NT2/D1 (cell line): ENCODE results near the gene LPAR1.

Experiments used
- DNase-seq: peaks from one replicate; pipeline ENCODE4 v3.0.0-alpha.2; 2011; ENCODE audit warnings: low read depth, low spot score
- H3K27me3 ChIP-seq: 2 replicates; pipeline ENCODE4 v1.6.0; 2011; ENCODE audit warnings: mild to moderate bottlenecking; ENCODE audit not compliant: insufficient read length, insufficient read depth
- H3K36me3 ChIP-seq: 2 replicates; pipeline ENCODE4 v1.6.1; 2011; ENCODE audit warnings: mild to moderate bottlenecking, low read length, mixed read lengths; ENCODE audit not compliant: insufficient read depth, insufficient read length
- H3K4me1 ChIP-seq: 2 replicates; pipeline ENCODE4 v1.5.1; 2011; ENCODE audit not compliant: insufficient read depth, insufficient read length
- H3K4me3 ChIP-seq: 2 replicates; pipeline ENCODE4 v1.5.1; 2011; ENCODE audit warnings: low read depth; ENCODE audit not compliant: insufficient read length
- H3K9ac ChIP-seq: 2 replicates; pipeline ENCODE4 v1.6.0; 2011; ENCODE audit warnings: low read depth; ENCODE audit not compliant: insufficient read length
- H3K9me3 ChIP-seq: 2 replicates; pipeline ENCODE4 v1.5.1; 2011; ENCODE audit warnings: mild to moderate bottlenecking, low read length; ENCODE audit not compliant: insufficient read depth
- SUZ12 ChIP-seq: IDR thresholded peaks from 2 replicates; pipeline ENCODE4 v1.6.1; 2011; ENCODE audit not compliant: insufficient read length, insufficient read depth; ENCODE audit errors: extremely low read depth
- YY1 ChIP-seq: IDR thresholded peaks from 2 replicates; pipeline ENCODE4 v1.6.1; 2011; ENCODE audit not compliant: insufficient read length, insufficient read depth
- ZNF274 ChIP-seq: IDR thresholded peaks from 2 replicates; pipeline ENCODE4 v1.6.1; 2011; ENCODE audit warnings: mild to moderate bottlenecking, low read depth, low read length

The LPAR1 gene

DNA sequence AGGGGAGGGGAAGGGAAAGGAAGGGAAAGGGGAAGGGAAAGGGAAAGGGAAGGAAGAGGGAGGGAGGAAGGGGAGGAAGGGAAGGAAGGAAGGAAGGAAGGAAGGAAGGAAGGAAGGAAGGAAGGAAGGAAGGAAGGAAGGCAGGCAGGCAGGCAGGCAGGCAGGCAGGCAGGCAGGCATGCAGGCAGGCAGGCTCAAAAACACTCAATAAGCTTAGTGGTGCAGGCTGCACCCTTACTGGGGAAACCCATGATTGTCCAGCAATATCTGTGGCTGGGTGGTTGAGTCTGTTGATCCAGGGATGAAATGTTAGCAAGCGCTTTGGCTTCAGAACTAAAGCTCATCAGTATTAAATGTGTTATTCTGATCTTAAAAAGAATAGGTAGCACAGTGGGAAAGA lies 145.6 kb downstream of the LPAR1 start:
- TF ChIP-seq YY1, result no peak
- no peak for TF ChIP-seq ZNF274
- TF ChIP-seq SUZ12, result no peak
- Histone ChIP-seq H3K27me3 (no peaks in the 10 kb centered on the region), H3K9ac (no peak overlapping the region), H3K9me3 (peaks cover 5% of the 10 kb centered on the region; the same call in 1 of the 2 replicates), H3K36me3 (no peaks in the 10 kb centered on the region), H3K4me1 (no peaks in the 10 kb centered on the region), H3K4me3 (no peak overlapping the region)
- DNase-seq, result no peak

DNA sequence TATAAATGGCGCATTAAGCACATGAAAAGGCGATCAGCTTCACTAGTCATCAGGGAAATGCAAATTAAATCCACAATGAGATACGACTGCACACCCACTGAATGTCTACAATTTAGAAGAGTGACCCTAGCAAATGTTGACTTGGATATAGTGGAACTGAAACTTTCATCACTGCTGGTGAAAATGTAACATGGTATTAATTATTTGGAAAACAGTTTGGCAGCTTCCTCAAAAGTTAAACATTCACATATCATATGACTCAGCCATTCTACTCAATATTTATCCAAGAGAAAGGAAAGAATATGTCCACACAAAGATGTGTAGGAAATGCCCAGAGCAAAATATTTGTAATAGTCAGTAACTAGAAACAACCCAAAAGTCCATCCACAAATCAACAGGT lies 146.5 kb downstream of the LPAR1 start:
- H3K4me1 ChIP-seq, result no peaks in the 10 kb centered on the region
- no peaks in the 10 kb centered on the region for H3K36me3 ChIP-seq
- no peaks in the 10 kb centered on the region for H3K9me3 ChIP-seq
- H3K9ac ChIP-seq, result no peak overlapping the region
- TF ChIP-seq SUZ12, result no peak
- TF ChIP-seq YY1, result no peak
- no peak for TF ChIP-seq ZNF274
- no peaks in the 10 kb centered on the region for H3K27me3 ChIP-seq
- no peak overlapping the region for H3K4me3 ChIP-seq
- DNase-seq, result no peak

DNA sequence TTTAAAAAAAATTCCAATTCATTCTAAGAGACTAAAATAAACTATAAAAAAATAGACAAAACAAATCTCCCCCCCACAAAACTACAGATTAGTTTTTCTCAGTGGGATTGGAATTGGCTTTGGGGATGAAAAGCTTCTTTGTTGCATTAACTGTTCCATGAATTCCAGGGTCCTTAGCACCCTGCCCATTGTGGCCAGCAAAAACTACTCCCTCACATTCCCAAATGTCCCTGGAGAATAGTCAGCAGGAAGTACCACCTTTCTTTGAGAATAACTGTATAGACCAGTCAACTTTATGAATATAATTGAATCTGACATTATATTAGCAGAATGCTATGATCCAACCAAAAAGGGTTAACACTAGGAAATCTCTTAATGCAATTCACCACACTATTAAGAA lies 147.9 kb downstream of the LPAR1 start:
- Histone ChIP-seq H3K4me3 (no peak overlapping the region), H3K9ac (no peak overlapping the region), H3K36me3 (no peaks in the 10 kb centered on the region), H3K9me3 (no peaks in the 10 kb centered on the region), H3K4me1 (no peaks in the 10 kb centered on the region), H3K27me3 (no peaks in the 10 kb centered on the region)
- TF ChIP-seq ZNF274, result no peak
- TF ChIP-seq SUZ12, result no peak
- TF ChIP-seq YY1, result no peak
- no peak for DNase-seq

DNA sequence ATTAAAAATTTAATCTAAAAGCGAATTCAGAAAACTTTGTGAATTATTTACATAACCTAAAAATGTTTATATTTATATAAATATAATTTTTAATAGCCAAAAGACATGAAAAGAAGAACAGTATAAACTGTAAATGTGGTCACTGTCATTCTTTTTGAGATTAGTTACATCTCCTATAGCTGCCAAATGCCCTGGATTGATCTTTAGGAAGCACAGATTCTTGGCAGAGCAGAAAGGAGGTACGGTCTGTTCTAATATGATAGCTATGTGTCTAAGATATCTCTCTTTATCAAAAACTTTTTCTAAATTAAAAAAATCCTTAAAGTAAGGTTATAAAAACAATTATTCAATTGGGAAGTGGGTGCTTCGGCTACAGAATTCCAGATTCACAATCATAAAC lies 151.0 kb downstream of the LPAR1 start:
- H3K9ac ChIP-seq, result no peak overlapping the region
- no peaks in the 10 kb centered on the region for H3K27me3 ChIP-seq
- DNase-seq, result no peak
- no peaks in the 10 kb centered on the region for H3K9me3 ChIP-seq
- H3K4me3 ChIP-seq, result no peak overlapping the region
- TF ChIP-seq SUZ12 (no peak), ZNF274 (no peak), YY1 (no peak)
- H3K36me3 ChIP-seq, result no peaks in the 10 kb centered on the region
- no peaks in the 10 kb centered on the region for H3K4me1 ChIP-seq

DNA sequence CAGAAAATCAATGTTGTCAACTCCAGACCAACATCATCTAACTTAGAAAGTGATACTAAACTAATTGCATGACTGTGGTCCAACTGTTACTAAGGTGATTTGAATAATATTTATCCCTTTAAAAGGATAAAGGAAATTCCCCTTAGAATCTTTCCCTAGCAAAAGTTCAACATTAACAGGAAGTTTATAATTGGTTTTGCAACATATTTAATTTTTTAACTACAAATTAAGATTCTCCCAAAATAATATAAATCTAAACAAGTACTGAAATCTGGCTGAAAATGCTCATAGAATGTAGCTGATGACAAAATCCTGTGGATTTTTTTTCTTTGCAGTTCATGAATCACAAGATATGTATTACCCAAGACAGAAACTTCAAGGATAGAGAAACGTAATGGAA lies 151.4 kb downstream of the LPAR1 start:
- Histone ChIP-seq H3K4me3 (no peak overlapping the region), H3K4me1 (no peaks in the 10 kb centered on the region), H3K36me3 (no peaks in the 10 kb centered on the region), H3K27me3 (no peaks in the 10 kb centered on the region), H3K9me3 (no peaks in the 10 kb centered on the region), H3K9ac (no peak overlapping the region)
- DNase-seq, result no peak
- no peak for TF ChIP-seq YY1
- no peak for TF ChIP-seq SUZ12
- no peak for TF ChIP-seq ZNF274

DNA sequence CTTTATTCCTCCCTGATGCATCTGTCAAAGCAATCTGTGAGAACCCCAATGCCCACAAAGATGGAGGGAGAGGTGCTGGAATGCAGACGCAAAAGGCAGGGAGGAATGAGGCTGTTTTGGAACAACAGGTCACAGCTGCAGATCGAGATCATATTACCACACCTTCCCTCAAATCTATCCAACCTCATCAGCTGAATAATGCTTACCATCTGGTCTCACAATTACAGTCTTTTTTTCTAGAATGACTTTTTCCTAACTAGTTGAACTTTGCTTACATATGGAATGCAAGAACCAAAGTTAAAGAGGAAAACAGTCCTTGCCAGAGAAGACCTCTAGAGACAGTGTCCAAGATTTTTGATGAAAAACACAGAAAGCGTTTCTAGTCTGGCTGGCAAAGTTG lies 158.1 kb downstream of the LPAR1 start:
- Histone ChIP-seq H3K36me3 (peaks cover 2% of the 10 kb centered on the region), H3K4me1 (no peaks in the 10 kb centered on the region), H3K27me3 (no peaks in the 10 kb centered on the region), H3K4me3 (no peak overlapping the region), H3K9me3 (no peaks in the 10 kb centered on the region), H3K9ac (no peak overlapping the region)
- no peak for DNase-seq
- TF ChIP-seq YY1 (no peak), SUZ12 (no peak)

DNA sequence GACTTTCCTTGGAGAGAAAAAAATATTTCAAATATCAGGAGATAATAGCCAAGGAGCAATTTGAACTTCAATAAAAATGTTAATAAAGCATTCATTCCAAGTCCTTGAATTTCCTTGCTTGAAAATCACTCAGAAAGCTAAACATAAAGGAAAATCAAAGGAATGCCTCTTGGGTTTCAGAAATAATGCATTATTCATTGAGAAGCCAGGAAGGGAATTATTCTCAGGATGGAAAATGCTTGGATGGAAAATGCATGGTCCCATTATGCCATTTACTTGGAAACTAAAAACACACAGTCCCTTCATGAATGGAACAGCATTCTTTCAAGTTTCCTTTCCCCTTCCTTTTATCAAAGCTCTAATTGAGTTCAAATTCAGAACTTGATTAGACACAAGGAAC lies 160.9 kb downstream of the LPAR1 start:
- DNase-seq, result no peak
- H3K9me3 ChIP-seq, result no peaks in the 10 kb centered on the region
- no peaks in the 10 kb centered on the region for H3K4me1 ChIP-seq
- TF ChIP-seq ZNF274, result no peak
- TF ChIP-seq YY1, result no peak
- TF ChIP-seq SUZ12, result no peak
- H3K27me3 ChIP-seq, result no peaks in the 10 kb centered on the region
- peaks cover 2% of the 10 kb centered on the region for H3K36me3 ChIP-seq
- H3K4me3 ChIP-seq, result no peak overlapping the region
- H3K9ac ChIP-seq, result no peak overlapping the region

DNA sequence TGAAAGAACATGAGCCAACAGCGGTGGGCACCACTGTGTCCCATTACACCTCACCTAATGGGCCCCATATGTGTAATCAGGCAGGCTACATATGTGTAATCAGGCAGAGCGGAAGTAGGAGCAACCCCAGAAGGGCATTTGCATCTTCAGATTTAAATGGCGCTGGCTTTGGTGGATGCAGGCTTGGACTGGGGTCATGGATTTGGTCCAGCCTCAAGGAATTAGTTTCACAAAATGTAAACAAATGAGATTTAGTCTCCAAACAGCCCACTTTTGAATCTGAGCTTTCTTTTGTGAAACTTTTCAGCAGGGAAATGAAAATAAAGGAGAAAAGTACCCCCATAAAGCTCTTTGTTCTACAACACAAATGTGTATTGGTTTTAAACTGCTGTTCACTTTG lies 161.3 kb downstream of the LPAR1 start:
- no peaks in the 10 kb centered on the region for H3K4me1 ChIP-seq
- no peak overlapping the region for H3K4me3 ChIP-seq
- H3K9me3 ChIP-seq, result no peaks in the 10 kb centered on the region
- no peaks in the 10 kb centered on the region for H3K27me3 ChIP-seq
- DNase-seq, result no peak
- H3K36me3 ChIP-seq, result peaks cover 2% of the 10 kb centered on the region
- H3K9ac ChIP-seq, result no peak overlapping the region
- TF ChIP-seq YY1, result no peak
- TF ChIP-seq ZNF274, result no peak
- no peak for TF ChIP-seq SUZ12
